ENCODE results near the gene TMEM253.
A peak's percentile ranks its signal among the peaks of the same experiment; 100 is the strongest.

Gene TMEM253

DNA sequence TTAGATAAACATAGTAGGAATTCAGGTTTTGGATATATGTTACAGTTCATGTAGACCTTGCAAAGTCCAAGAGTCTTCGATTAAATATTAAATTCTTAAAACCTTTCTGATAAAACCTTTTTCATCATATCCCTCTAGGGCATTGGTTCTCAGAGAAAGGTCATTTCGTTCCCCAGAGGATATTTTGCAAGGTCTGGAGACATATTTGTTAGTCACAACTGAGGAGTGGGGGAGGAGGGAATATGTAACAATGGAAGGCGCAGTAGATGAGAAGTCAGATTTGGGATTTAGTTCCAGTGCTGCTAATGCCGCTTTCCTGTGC is 5.3 kb downstream of the TMEM253 start:
- no peak for DNase-seq

DNA sequence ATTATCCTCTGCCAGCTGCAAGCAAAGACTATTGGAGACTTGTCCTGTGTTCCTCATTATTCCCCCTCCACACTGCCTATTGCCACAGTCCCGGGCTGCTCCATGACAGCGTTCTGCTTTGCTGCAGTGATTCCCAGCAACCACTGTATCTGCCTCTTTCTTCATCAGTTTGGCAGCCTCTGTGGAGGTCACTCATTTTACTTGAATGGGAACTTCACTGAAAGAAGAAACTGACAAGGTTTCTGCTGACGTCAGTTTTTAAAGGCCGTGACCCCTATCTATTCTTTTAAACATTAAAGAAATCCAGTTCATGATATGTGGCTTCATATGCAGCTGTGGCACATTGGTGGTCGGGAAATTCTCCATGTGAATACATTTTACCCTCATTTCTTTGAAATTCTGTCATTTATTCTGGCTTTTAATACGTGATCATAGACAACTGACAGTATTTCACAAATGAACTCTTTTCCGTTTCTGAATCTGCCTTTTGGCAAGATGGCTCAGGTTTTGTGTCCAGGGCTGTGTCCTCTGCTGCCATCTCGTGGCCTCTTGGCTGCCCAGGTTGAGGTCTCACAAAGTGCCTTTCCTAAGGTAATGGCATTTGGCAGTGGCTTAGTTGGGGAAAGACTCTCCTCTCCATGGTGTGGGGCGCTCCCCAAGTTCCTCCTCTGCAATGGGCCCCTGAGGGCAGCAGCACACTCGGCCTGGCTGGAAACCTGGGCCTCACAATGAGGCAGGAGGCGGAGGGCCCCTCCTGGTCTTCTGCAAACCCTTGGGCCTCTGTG is 5.8 kb downstream of the TMEM253 start:
- peak; percentile 68 for DNase-seq

DNA sequence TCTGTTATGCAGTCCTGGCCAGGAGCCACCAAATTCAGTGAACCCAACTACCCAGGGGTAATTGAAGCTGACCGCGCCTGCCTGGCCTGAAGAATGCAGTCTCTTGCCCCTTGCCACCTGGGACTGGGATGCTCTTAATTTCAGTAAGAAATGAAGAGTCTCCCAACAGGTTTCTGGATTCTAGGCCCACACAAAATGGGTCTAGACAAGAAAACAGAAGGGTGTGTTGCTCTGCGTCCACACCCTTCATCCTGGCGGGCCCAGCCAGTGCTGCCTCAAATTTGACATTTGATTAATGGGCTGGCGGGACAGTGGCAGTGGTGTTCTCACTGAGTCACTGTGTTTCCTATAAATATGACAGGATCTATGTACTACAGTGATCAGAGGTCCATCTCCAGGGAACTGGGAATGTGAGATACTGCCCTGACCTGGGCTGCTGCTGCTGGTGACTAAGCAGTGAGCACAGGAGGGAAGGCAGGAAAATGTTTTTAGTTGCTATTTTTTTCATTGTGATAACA is 6.5 kb downstream of the TMEM253 start:
- DNase-seq: no peak

DNA sequence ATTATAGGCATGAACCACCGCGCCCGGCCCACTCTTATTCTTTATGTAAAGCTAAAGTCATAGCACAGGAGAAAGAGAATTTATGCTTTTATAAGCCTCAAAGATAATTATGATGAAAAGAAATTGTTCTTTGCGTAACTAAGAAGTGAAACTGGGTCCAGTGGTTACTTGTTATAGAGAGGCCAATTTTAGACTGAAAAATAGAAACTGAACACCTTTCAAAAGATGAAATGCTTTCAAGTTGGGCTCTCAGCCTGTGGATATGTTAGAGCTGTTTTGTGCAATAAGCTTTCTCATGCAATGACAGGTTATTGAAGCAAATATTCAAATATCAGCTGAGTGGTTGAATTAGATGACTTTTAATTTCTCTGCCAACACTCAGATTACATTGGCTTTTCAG is 7.9 kb downstream of the TMEM253 start:
- no peak for DNase-seq

DNA sequence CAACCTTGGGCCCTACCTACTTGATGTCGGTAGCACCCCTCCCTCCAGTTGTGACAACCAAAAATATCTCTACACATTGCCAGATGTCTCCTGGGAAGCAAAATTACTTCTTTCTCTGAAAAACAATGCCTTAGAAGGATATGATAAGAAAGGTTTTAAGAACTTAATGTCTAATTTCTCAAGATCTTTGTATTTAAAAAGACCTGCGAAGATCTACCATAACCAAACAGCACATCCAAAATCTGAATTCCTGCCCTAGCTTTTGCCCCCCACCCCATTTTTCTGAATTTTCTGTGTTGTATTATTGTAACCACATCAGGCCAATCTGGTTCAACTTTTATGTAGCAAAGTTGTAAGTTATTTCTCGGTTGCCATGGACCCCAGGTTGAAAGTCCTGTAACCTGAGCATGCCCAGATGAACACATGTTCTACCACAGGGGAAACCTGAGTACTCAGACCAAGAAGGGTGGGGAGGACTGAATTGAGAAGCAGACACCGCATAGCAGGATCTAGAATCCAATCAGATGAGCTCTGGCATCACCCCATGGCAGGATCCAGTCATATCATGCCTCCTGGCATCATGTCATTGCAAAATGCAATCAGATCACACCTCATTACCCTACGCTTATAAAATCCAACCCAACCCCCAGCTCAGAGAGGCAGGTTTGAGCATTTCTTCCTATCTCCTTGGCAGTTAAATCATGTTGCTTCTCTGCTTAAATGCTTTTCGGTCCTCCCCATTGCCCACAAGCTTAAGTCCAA is 8.7 kb downstream of the TMEM253 start:
- DNase-seq: no peak

DNA sequence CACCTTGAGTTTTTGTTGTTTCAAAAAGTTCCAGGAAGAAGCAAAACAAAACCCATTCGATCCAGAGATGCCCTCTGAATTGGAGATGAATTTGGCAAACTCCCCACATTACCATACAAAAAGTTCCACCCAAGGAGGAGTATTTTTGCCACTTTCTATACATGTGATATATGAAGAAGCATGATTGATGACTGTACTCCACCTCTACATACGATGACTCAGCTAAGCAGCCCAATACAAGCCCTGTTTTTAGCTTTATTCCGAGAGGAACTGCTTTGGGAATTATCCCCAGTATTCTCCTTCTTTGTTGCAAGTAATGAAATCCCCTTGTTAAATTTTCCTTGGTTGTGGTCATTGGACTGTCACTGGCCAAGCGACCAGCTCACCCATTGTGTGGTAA is 11.4 kb downstream of the TMEM253 start:
- no peak for DNase-seq

DNA sequence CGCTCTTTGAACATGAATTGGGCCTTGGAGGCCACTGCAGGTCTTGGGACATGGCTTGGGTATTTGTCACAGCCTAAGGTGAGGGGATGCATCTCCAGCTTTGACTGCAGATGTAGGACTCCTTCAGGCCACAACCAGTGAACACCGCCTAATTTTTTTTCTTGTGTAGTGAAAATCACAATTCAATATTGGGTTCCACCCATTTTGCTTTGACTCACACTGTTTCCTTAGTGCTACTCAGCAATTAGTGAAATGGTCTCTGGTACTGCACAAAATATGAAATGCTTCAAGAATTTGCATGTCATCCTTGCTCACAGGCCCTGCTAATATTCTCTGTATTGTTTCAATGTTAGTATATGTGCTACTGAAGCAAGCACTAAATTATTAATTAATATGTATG is 12.5 kb downstream of the TMEM253 start:
- DNase-seq: no peak

DNA sequence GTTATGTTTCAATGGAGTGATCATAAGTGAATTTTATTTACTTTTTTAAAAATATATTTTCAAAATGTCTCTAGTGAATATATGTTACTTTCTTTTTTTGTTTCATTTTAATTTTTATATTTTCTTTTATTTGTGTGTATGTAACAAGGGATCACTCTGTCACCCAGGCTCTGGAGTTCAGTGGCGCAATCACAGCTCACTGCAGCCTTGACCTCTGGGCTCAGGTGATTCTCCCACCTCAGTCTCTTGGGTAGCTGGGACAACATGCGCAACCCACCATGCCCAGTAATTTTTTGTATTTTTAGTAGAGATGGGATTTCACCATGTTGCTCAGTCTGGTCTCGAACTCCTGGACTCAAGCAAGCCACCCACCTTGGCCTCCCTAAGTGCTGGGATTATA is 18.1 kb downstream of the TMEM253 start:
- DNase-seq: no peak

DNA sequence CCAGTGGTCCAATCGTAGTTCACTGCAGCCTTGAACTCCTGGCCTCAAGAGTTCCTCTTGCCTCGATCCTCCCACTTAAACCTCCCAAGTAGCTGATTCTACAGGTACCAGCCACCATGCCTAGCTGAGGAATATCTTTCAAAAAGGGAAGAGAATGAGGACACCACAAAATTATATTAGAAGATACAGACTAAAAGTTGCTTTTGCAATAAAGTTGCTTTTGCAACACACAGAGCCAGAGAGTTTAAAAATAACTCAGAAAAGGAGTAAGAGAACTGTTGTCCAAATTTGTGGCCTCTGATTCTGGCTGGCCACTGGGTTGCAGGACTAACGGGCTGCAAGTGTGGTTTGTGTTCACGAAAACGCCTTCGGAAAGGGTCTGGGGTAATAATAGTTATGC is 19.8 kb downstream of the TMEM253 start:
- no peak for DNase-seq

DNA sequence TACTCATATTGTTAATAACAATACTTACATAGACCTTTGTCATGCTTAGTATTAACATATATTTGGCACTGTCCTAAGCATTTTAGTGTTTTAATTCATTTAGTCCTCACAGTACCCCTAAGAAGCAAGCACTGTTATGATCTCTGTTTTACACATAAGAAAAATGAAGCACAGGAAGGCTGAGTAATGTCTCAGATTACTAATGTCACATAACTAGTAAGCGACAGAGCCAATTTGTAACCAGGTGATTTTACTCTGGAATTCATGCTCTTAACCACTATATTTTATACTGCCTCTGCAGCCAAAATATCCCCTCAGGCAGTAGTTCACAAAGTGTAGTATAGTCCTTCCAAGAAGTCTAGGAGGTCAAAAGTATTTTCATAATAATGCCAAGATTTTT is 20.3 kb downstream of the TMEM253 start:
- DNase-seq: no peak

DNA sequence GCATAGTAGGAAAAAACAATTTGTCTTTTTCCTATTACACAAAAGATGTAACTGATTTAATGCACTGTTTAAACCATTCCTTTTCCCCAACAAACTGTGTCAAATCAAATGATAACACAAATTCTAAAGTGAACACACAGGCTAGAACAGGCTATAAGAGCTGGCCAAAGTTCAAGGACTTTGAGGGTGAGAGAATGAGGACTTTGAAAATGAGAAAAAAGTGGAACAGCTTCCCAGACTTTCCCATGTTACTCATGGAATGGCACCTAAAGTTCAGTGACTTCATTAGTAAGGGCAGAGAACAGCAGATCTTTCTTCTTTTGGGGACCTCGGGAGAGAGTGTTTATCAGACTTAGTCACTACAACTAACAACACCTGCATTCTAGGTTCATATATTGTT is 22.6 kb downstream of the TMEM253 start:
- no peak for DNase-seq

DNA sequence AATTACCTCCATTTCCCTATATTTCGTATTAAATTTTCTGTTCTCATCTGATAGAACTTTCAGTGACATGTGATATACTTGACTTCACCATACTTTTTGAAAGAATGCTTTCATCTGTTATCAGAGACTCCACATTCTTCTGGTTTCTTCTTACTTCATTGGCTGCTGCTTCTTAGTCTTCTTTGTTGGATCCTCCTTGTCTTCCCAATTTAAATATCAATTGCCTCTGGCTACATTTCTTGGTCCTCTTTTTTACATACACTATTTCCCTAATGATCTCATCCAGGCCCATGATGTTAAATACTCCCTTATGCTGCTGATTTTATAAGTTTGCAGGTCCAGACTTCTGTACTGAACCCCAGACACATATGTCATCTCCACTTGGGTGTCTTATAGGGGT is 33.0 kb downstream of the TMEM253 start:
- DNase-seq: no peak

DNA sequence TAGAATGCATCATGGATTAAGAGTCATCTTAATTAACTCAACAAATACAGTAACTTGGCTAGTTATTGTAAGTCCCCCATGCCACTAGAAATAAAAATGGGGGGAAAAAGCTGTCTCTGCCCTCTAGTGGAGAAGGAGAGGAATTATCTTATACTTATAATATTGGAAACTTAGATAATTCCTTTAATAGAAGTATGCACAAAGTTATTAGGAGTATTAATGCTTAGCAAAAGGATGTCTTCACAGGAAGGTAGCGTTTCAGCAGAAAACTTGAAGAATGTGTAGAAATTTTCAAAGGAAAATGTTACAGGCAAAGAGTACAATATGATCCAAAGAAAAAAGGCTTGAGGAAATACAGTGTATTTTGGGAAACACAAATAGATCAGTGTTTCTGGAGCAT is 35.2 kb downstream of the TMEM253 start:
- no peak for DNase-seq

DNA sequence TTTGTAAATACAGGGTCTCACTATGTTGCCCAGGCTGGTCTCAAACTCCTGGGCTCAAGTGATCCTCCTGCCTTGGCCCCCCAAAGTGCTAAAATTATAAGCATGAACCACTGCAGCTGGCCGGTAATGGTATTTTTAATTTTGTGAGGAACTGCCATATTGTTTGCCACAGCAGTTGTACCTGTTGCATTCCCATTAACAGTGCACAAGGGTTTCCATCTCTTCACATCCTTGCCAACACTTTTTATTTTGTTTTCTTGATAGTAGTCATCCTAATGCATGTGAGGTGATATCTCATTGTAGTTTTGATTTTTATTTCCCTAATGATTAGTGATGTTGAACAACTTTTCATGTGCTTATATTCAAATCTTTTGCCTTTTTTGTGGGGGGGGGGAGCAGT is 41.5 kb downstream of the TMEM253 start:
- DNase-seq: no peak

DNA sequence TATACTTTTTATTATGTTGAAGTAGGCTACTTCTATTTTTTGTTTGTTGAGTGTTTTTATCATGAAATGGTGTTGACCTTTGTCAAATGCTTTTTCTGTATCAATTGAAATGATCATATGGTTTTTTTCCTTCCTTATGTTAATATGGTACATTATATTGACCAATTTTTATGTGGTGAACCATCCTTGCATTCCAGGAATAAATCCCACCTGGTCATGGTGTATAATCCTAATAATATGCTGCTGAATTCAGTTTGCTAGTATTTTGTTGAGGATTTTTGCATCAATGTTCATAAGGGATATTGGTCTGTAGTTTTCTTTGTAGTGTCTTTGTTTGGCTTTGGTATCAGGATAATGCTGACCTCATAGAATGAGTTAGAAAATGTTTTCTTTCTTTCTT is 44.6 kb downstream of the TMEM253 start:
- DNase-seq: no peak

DNA sequence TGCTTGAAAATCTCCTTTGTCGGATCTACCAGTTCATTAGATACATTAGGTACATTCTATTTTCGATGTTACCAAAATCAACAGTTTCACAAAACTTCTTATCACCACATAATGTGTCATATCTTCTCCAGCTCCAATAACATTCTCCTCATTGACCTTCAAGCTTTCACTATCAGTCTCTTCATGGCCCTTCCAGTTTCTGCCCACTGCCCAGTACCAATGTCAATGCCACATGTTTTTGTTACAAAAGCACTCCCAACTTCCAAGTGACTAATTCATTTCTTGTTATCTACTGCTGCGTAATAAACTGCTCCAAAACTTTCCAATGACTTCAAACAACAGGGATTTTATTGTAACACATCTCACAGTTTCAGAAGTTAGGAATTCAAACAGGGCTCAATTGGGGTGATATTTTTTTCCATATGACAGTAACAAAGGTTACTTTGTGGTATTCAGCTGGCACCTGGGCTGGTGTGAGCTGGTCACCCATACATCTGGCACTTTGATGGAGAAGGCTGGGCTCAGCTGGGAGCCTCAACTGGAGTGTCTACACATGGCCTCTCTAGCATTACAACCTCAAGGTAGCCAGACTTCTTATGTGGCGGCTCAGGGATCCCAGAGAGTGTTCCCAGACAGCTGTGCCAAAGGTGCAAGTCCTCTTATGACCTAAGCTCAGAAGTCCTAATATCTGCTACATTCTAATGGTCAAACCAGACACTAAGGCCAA is 48.9 kb downstream of the TMEM253 start:
- no peak for DNase-seq
